Measurements from ENCODE around the gene BBS9. TPM values are rescaled to one million over a fixed set of nuclear protein-coding genes. Genes with fewer than 3 reads are reported as not detected.

The BBS9 gene
- total RNA-seq, 1 experiment from 2014 or later: 4.7 TPM

GRCh38 chr7:33614357-33615117 lies 485.2 kb downstream of the BBS9 start:
- Mint-ChIP-seq H3K9me3 (ENCODE audit: unreplicated experiment) (peaks cover 2% of the 10 kb centered on the region), H3K27ac (ENCODE audit: unreplicated experiment) (no peak overlapping the region), H3K27me3 (ENCODE audit: insufficient read depth, unreplicated experiment) (peaks cover 2% of the 10 kb centered on the region), H3K4me3 (ENCODE audit: unreplicated experiment) (no peak overlapping the region), H3K4me1 (ENCODE audit: low read depth, unreplicated experiment) (peaks cover 15% of the 10 kb centered on the region), H3K36me3 (ENCODE audit: insufficient read depth, unreplicated experiment) (no peaks in the 10 kb centered on the region)
- intact Hi-C loops (cut with micrococcal nuclease; ENCODE audit: unreplicated experiment): no loop called here
- no peak for TF ChIP-seq CTCF (IDR thresholded peaks at IDR 0.05; ENCODE audit: insufficient read depth in 1 of 2, low read depth in 1 of 2, low read length in 1 of 2, severe bottlenecking in 1 of 2, unreplicated experiment in 1 of 2)
- BruUV-seq (replicated peaks): no TSS peak
- no peaks in the 10 kb centered on the region for H3K9me3 ChIP-seq
- POLR2A ChIA-PET: no interaction called here
- no peaks in the 10 kb centered on the region for H3K4me1 ChIP-seq
- CTCF ChIA-PET: no interaction called here
- no peaks in the 10 kb centered on the region for H3K27me3 ChIP-seq (replicated peaks; ENCODE audit: control insufficient read depth, insufficient read depth, low read length)
- no peaks in the 10 kb centered on the region for H3K36me3 ChIP-seq (ENCODE audit: control insufficient read depth, insufficient read depth, low read length)
- no peak overlapping the region for H3K4me3 ChIP-seq (ENCODE audit: low read depth, low read length)
- DNase-seq: no peak

DNA sequence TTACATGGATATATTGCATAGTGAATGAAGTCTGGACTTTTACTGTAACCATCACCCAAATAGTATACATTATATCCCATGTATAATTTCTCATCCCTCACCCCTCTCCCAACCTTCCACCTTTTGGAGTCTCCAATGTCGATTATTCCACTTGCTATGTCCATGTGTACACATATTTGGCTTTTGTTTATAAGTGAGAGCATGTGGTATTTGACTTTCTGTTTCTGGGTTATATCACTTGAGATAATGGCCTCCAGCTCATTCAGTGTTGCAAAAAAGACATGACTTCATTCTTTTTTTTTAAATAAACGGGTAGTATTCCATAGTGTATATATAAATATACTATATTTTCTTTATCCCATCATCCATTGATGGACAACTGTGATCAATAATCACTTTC lies 487.4 kb downstream of the BBS9 start:
- no peaks in the 10 kb centered on the region for H3K4me1 ChIP-seq
- Mint-ChIP-seq H3K27me3 (ENCODE audit: insufficient read depth, unreplicated experiment) (peaks cover 2% of the 10 kb centered on the region), H3K4me3 (ENCODE audit: unreplicated experiment) (no peak overlapping the region), H3K36me3 (ENCODE audit: insufficient read depth, unreplicated experiment) (no peaks in the 10 kb centered on the region), H3K4me1 (ENCODE audit: low read depth, unreplicated experiment) (peaks cover 15% of the 10 kb centered on the region), H3K27ac (ENCODE audit: unreplicated experiment) (no peak overlapping the region), H3K9me3 (ENCODE audit: unreplicated experiment) (peaks cover 10% of the 10 kb centered on the region)
- H3K27me3 ChIP-seq (replicated peaks; ENCODE audit: control insufficient read depth, insufficient read depth, low read length): no peaks in the 10 kb centered on the region
- intact Hi-C loops (cut with micrococcal nuclease; ENCODE audit: unreplicated experiment): no loop called here
- no peaks in the 10 kb centered on the region for H3K9me3 ChIP-seq
- DNase-seq: no peak
- BruUV-seq (replicated peaks): no TSS peak
- H3K4me3 ChIP-seq (ENCODE audit: low read depth, low read length): no peak overlapping the region
- TF ChIP-seq CTCF (IDR thresholded peaks at IDR 0.05; ENCODE audit: insufficient read depth in 1 of 2, low read depth in 1 of 2, low read length in 1 of 2, severe bottlenecking in 1 of 2, unreplicated experiment in 1 of 2): no peak
- no peaks in the 10 kb centered on the region for H3K36me3 ChIP-seq (ENCODE audit: control insufficient read depth, insufficient read depth, low read length)
- POLR2A ChIA-PET: no interaction called here
- CTCF ChIA-PET: no interaction called here

DNA sequence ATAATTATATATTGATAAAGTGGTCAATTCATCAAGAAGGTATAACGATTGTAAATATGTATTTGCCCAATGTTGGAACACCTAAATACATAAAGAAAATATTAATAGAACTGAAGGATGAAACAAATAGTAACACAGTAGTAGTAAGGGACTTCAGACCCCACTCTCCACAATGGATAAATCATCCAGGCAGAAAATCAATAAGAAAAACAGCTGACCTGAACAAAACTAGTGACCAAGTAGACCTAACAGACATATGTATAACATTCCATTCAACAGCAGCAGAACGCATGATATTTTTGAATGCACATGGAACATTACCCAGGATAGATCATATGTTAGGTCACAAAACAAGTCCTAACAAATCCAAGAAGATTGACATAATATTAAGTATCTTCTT lies 489.9 kb downstream of the BBS9 start:
- no peak for DNase-seq
- Mint-ChIP-seq H3K4me3 (ENCODE audit: unreplicated experiment) (no peak overlapping the region), H3K27me3 (ENCODE audit: insufficient read depth, unreplicated experiment) (peaks cover 2% of the 10 kb centered on the region), H3K4me1 (ENCODE audit: low read depth, unreplicated experiment) (peaks cover 8% of the 10 kb centered on the region), H3K9me3 (ENCODE audit: unreplicated experiment) (peaks cover 10% of the 10 kb centered on the region), H3K27ac (ENCODE audit: unreplicated experiment) (no peak overlapping the region), H3K36me3 (ENCODE audit: insufficient read depth, unreplicated experiment) (no peaks in the 10 kb centered on the region)
- H3K4me3 ChIP-seq (ENCODE audit: low read depth, low read length): no peak overlapping the region
- no peaks in the 10 kb centered on the region for H3K36me3 ChIP-seq (ENCODE audit: control insufficient read depth, insufficient read depth, low read length)
- intact Hi-C loops (cut with micrococcal nuclease; ENCODE audit: unreplicated experiment): no loop called here
- no peaks in the 10 kb centered on the region for H3K27me3 ChIP-seq (replicated peaks; ENCODE audit: control insufficient read depth, insufficient read depth, low read length)
- no TSS peak for BruUV-seq (replicated peaks)
- no peak for TF ChIP-seq CTCF (IDR thresholded peaks at IDR 0.05; ENCODE audit: insufficient read depth in 1 of 2, low read depth in 1 of 2, low read length in 1 of 2, severe bottlenecking in 1 of 2, unreplicated experiment in 1 of 2)
- H3K9me3 ChIP-seq: no peaks in the 10 kb centered on the region
- no peaks in the 10 kb centered on the region for H3K4me1 ChIP-seq
- CTCF ChIA-PET: no interaction called here
- POLR2A ChIA-PET: no interaction called here
